Measurements from ENCODE around the gene PTAR1. TPM values are rescaled to one million over a fixed set of nuclear protein-coding genes. Genes with fewer than 3 reads are reported as not detected.

PTAR1 gene
- total and polyA plus RNA-seq, 3 donors from 2014 or later = 27.0 to 72.2 (median 68.8) TPM

- Histone ChIP-seq H3K27me3 (no peaks in the 10 kb centered on the region), H3K9me3 (no peaks in the 10 kb centered on the region), H3K36me3 (ENCODE audit: low read depth, missing control alignments) (no peaks in the 10 kb centered on the region), H3K4me3 (peak overlapping the region; percentile 75 to 85), H3K4me1 (peaks cover 8% of the 10 kb centered on the region), H3K27ac (peak overlapping the region; percentile 67 to 86)
- WGBS, 2 donors = 0% methylated on average over 29 to 58 of the region's 60 CpGs
- intact Hi-C loops (cut with DNase I; ENCODE audit: low total_unique reads) = no loop called here
- peak; percentile 80 for DNase-seq
- TF ChIP-seq POLR2A (IDR thresholded peaks at IDR 0.05) = no peak
- TF ChIP-seq CTCF (IDR thresholded peaks at IDR 0.05) = peak; percentile 73 to 83 (median 75)
Observed at GRCh38 chr9:69672596-69673310, 87.1 kb downstream of the PTAR1 start.

- Histone ChIP-seq H3K9me3 (no peaks in the 10 kb centered on the region), H3K36me3 (ENCODE audit: low read depth, missing control alignments) (no peaks in the 10 kb centered on the region), H3K4me1 (peaks cover 8% of the 10 kb centered on the region), H3K4me3 (peak within 1 kb of the TSS; percentile 75 to 85), H3K27me3 (no peaks in the 10 kb centered on the region), H3K27ac (peak within 1 kb of the TSS; percentile 86)
- TF ChIP-seq CTCF (IDR thresholded peaks at IDR 0.05) (no peak), POLR2A (IDR thresholded peaks at IDR 0.05) (no peak)
- intact Hi-C loops (cut with DNase I; ENCODE audit: low total_unique reads) = no loop called here
- DNase-seq = peak; percentile 80
- 1% methylated on average over 13 to 54 of the region's 92 CpGs for WGBS, 2 donors
Observed at GRCh38 chr9:69671879-69672595, 87.8 kb downstream of the PTAR1 start, which contains the start of gene APBA1. APBA1 (minus strand) TSS chr9:69672371.

- peak; percentile 40 for DNase-seq
- Histone ChIP-seq H3K27me3 (no peaks in the 10 kb centered on the region), H3K9me3 (no peaks in the 10 kb centered on the region), H3K27ac (peak overlapping the region; percentile 84 to 86), H3K4me3 (peak overlapping the region; percentile 75 to 83), H3K36me3 (ENCODE audit: low read depth, missing control alignments) (no peaks in the 10 kb centered on the region), H3K4me1 (peaks cover 8% of the 10 kb centered on the region)
- intact Hi-C loops (cut with DNase I; ENCODE audit: low total_unique reads) = no loop called here
- TF ChIP-seq POLR2A (IDR thresholded peaks at IDR 0.05) (no peak), CTCF (IDR thresholded peaks at IDR 0.05) (no peak)
- 9 to 15% methylated on average over 15 of the region's 15 CpGs for whole genome bisulfite sequencing, 2 donors
Observed at GRCh38 chr9:69671311-69671878, 88.4 kb downstream of the PTAR1 start.

GRCh38 chr9:69667306-69667705 is 92.5 kb downstream of the PTAR1 start:
- Histone ChIP-seq H3K9me3 (no peaks in the 10 kb centered on the region), H3K27me3 (no peaks in the 10 kb centered on the region), H3K36me3 (ENCODE audit: low read depth, missing control alignments) (no peaks in the 10 kb centered on the region), H3K4me1 (peaks cover 3% of the 10 kb centered on the region), H3K27ac (no peak overlapping the region), H3K4me3 (no peak overlapping the region)
- intact Hi-C loops (cut with DNase I; ENCODE audit: low total_unique reads) = no loop called here
- TF ChIP-seq POLR2A (IDR thresholded peaks at IDR 0.05) (no peak), CTCF (IDR thresholded peaks at IDR 0.05) (no peak)
- DNase-seq = no peak
- WGBS, 2 donors = 98 to 100% methylated on average over 1 of the region's 1 CpG
